ENCODE results near the gene COQ8B.

COQ8B gene

GRCh38 chr19:40687525-40688016, 29.1 kb downstream of the COQ8B start:
- H3K27me3 Mint-ChIP-seq (ENCODE audit: low read depth) = no peaks in the 10 kb centered on the region
- TF ChIP-seq CTCF (IDR thresholded peaks at IDR 0.05; ENCODE audit: unreplicated experiment in 3 of 3) = no peak
- H3K36me3 Mint-ChIP-seq (ENCODE audit: low read depth) = peaks cover 23% of the 10 kb centered on the region
- H3K4me3 Mint-ChIP-seq = no peak overlapping the region
- H3K27ac Mint-ChIP-seq = no peak overlapping the region
- H3K4me1 Mint-ChIP-seq = peaks cover 29% of the 10 kb centered on the region
- H3K9me3 Mint-ChIP-seq = no peaks in the 10 kb centered on the region

- Mint-ChIP-seq H3K4me3 (no peak overlapping the region), H3K4me1 (peaks cover 24% of the 10 kb centered on the region), H3K36me3 (ENCODE audit: low read depth) (peaks cover 22% of the 10 kb centered on the region), H3K27me3 (ENCODE audit: low read depth) (no peaks in the 10 kb centered on the region), H3K9me3 (no peaks in the 10 kb centered on the region), H3K27ac (no peak overlapping the region)
- no peak for TF ChIP-seq CTCF (IDR thresholded peaks at IDR 0.05; ENCODE audit: unreplicated experiment in 3 of 3)
These were observed 29.7 kb downstream of the COQ8B start for GRCh38 chr19:40686882-40687524.

GRCh38 chr19:40685563-40685962, 31.1 kb downstream of the COQ8B start:
- Mint-ChIP-seq H3K4me1 (peaks cover 14% of the 10 kb centered on the region), H3K27me3 (ENCODE audit: low read depth) (no peaks in the 10 kb centered on the region), H3K27ac (peak overlapping the region in 2 of 3 experiments; percentile 13 to 64), H3K36me3 (ENCODE audit: low read depth) (peaks cover 30% of the 10 kb centered on the region), H3K9me3 (no peaks in the 10 kb centered on the region), H3K4me3 (peak overlapping the region in 2 of 3 experiments; percentile 53 to 71)
- TF ChIP-seq CTCF (IDR thresholded peaks at IDR 0.05; ENCODE audit: unreplicated experiment in 3 of 3) = no peak

GRCh38 chr19:40685016-40685526, 31.6 kb downstream of the COQ8B start:
- Mint-ChIP-seq H3K36me3 (ENCODE audit: low read depth) (peaks cover 33% of the 10 kb centered on the region), H3K9me3 (no peaks in the 10 kb centered on the region), H3K27ac (peak overlapping the region in 2 of 3 experiments; percentile 13 to 64), H3K27me3 (ENCODE audit: low read depth) (no peaks in the 10 kb centered on the region), H3K4me3 (peak overlapping the region in 1 of 3 experiments; percentile 71), H3K4me1 (peaks cover 14% of the 10 kb centered on the region)
- TF ChIP-seq CTCF (IDR thresholded peaks at IDR 0.05; ENCODE audit: unreplicated experiment in 3 of 3) = no peak

GRCh38 chr19:40684280-40684679, 32.4 kb downstream of the COQ8B start:
- H3K36me3 Mint-ChIP-seq (ENCODE audit: low read depth) = peaks cover 38% of the 10 kb centered on the region
- H3K9me3 Mint-ChIP-seq = no peaks in the 10 kb centered on the region
- no peak overlapping the region for H3K4me3 Mint-ChIP-seq
- no peak for TF ChIP-seq CTCF (IDR thresholded peaks at IDR 0.05; ENCODE audit: unreplicated experiment in 3 of 3)
- H3K27ac Mint-ChIP-seq = no peak overlapping the region
- no peaks in the 10 kb centered on the region for H3K27me3 Mint-ChIP-seq (ENCODE audit: low read depth)
- H3K4me1 Mint-ChIP-seq = peaks cover 14% of the 10 kb centered on the region

- H3K9me3 Mint-ChIP-seq = no peaks in the 10 kb centered on the region
- H3K27me3 Mint-ChIP-seq (ENCODE audit: low read depth) = no peaks in the 10 kb centered on the region
- peaks cover 41% of the 10 kb centered on the region for H3K36me3 Mint-ChIP-seq (ENCODE audit: low read depth)
- peaks cover 14% of the 10 kb centered on the region for H3K4me1 Mint-ChIP-seq
- H3K27ac Mint-ChIP-seq = no peak overlapping the region
- TF ChIP-seq CTCF (IDR thresholded peaks at IDR 0.05; ENCODE audit: unreplicated experiment in 3 of 3) = no peak
- no peak overlapping the region for H3K4me3 Mint-ChIP-seq
These were observed 33.2 kb downstream of the COQ8B start for GRCh38 chr19:40683437-40683836.

All from nephron (organoid).